Suprapubic skin (tissue), 3 donors: ENCODE results near the gene MRGPRF.

Experiments
- EP300 ChIP-seq: sonication (generic); formaldehyde crosslinking; IDR thresholded peaks from one replicate; pipeline ENCODE4 v1.6.1; 2017; ENCODE audit warnings: antibody characterized with exemption
- POLR2A ChIP-seq, 2 donors: fragments of 450-650 bp; IDR thresholded peaks; one replicate each; pipeline ENCODE4 v1.6.1; 2017; ENCODE audit warnings: antibody characterized with exemption in 2 of 2, mild to moderate bottlenecking in 2 of 2, moderate library complexity in 2 of 2
- TF ChIP-seq, protein P1 (sequence below), 2 donors: fragments of 200-600 bp in 1 of 2; fragments of 450-650 bp in 1 of 2; sonication (generic) in 1 of 2; IDR thresholded peaks; one replicate each; pipeline ENCODE4 v1.5.1; 2016 to 2019; ENCODE audit warnings: antibody characterized with exemption in 2 of 2, mild to moderate bottlenecking in 1 of 2, moderate library complexity in 1 of 2

DNA sequence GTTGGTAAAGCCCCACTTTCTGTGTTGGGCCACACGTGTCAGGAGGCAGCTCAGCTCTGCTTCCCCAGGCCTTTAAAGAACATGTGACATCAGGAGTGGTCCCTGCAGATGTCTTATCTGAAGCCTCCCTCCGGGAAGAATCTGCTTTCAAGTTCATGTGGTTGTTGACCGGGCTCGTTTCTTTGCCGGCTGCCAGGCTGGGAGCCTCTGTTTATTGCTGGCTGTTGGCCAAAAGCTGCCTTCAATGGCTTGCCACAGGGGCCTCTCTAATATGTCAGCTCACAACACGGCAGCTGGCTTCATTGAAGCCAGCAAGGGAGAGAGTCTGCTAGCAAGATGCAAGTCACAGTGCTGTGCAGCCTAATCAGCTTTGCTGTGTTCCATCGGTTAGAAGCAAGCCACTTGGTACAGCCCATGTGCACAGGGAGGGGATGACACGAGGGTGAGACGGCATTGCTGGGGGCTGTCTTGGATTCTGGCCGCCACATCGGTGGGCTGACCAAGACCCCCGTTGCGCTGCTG lies 14.6 kb downstream of the MRGPRF start:
- TF ChIP-seq, protein P1, sequence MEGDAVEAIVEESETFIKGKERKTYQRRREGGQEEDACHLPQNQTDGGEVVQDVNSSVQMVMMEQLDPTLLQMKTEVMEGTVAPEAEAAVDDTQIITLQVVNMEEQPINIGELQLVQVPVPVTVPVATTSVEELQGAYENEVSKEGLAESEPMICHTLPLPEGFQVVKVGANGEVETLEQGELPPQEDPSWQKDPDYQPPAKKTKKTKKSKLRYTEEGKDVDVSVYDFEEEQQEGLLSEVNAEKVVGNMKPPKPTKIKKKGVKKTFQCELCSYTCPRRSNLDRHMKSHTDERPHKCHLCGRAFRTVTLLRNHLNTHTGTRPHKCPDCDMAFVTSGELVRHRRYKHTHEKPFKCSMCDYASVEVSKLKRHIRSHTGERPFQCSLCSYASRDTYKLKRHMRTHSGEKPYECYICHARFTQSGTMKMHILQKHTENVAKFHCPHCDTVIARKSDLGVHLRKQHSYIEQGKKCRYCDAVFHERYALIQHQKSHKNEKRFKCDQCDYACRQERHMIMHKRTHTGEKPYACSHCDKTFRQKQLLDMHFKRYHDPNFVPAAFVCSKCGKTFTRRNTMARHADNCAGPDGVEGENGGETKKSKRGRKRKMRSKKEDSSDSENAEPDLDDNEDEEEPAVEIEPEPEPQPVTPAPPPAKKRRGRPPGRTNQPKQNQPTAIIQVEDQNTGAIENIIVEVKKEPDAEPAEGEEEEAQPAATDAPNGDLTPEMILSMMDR (IDR thresholded peaks at IDR 0.05), result no peak
- TF ChIP-seq POLR2A (IDR thresholded peaks at IDR 0.05) (no peak), EP300 (no peak)
